HEK293 (cell line): ENCODE data around the gene SENP5.

ENCODE experiments used
- CTCF ChIA-PET: fragments of 350-600 bp; formaldehyde crosslinking; extraction: SDS; loops from one replicate; lab custom pipeline; 2021; ENCODE audit warnings: antibody characterized with exemption; lab: Yijun Ruan, JAX
- POLR2A ChIA-PET: fragments of 300-600 bp; formaldehyde crosslinking; extraction: SDS; loops from one replicate; lab custom pipeline; 2020; ENCODE audit warnings: antibody characterized with exemption, inconsistent platforms; lab: Yijun Ruan, JAX
- H3K27ac ChIP-seq: fragments of 200-500 bp; sonication (Bioruptor generic); 2 replicates; pipeline ENCODE4 v1.5.1; 2014; ENCODE audit warnings: low read depth, low read length, control low read depth, inconsistent platforms; ENCODE audit errors: extremely low read depth
- H3K36me3 ChIP-seq, 2 experiments: fragments of 200-500 bp in 1 of 2; sonication (Bioruptor generic) in 1 of 2; 1 replicate in 1 of 2; 2 replicates in 1 of 2; pipeline ENCODE4 v1.5.1; 2014 to 2017; ENCODE audit warnings: inconsistent platforms in 2 of 2, low read length in 2 of 2; ENCODE audit not compliant: control insufficient read depth in 2 of 2, insufficient read depth in 1 of 2
- H3K4me1 ChIP-seq: fragments of 200-500 bp; sonication (Bioruptor generic); 2 replicates; pipeline ENCODE4 v1.5.1; 2014; ENCODE audit warnings: mild to moderate bottlenecking, low read length, inconsistent platforms; ENCODE audit not compliant: control insufficient read depth, insufficient read depth
- H3K4me3 ChIP-seq: 2 replicates; pipeline ENCODE4 v1.5.1; 2011; ENCODE audit warnings: low read depth, mild to moderate bottlenecking, control low read depth, low read length, moderate library complexity
- H3K9me3 ChIP-seq: fragments of 200-500 bp; sonication (Bioruptor generic); 2 replicates; pipeline ENCODE4 v1.5.1; 2014; ENCODE audit warnings: low read depth, low read length, inconsistent platforms; ENCODE audit not compliant: control insufficient read depth, insufficient read depth
- FEZF1 ChIP-seq: fragments of 450-650 bp; formaldehyde crosslinking; IDR thresholded peaks from 2 replicates; pipeline ENCODE4 v1.5.1; 2016; ENCODE audit warnings: missing biosample characterization, missing genetic modification characterization
- GLI2 ChIP-seq: fragments of 450-650 bp; formaldehyde crosslinking; IDR thresholded peaks from 2 replicates; pipeline ENCODE4; 2017; ENCODE audit warnings: missing biosample characterization, missing genetic modification characterization, low read depth, borderline replicate concordance
- PRDM4 ChIP-seq: fragments of 450-650 bp; formaldehyde crosslinking; IDR thresholded peaks from 2 replicates; pipeline ENCODE4 v1.5.1; 2017; ENCODE audit warnings: missing biosample characterization, missing genetic modification characterization
- SP3 ChIP-seq: fragments of 450-650 bp; formaldehyde crosslinking; IDR thresholded peaks from 2 replicates; pipeline ENCODE4 v1.5.1; 2016; ENCODE audit warnings: missing biosample characterization, missing genetic modification characterization
- ZFP41 ChIP-seq: fragments of 450-650 bp; formaldehyde crosslinking; IDR thresholded peaks from 2 replicates; pipeline ENCODE4 v1.5.1; 2016; ENCODE audit warnings: missing biosample characterization, missing genetic modification characterization, borderline replicate concordance
- ZNF114 ChIP-seq: fragments of 450-650 bp; formaldehyde crosslinking; IDR thresholded peaks from 2 replicates; pipeline ENCODE4 v1.5.0; 2017; ENCODE audit warnings: missing biosample characterization, missing genetic modification characterization
- ZNF140 ChIP-seq: fragments of 450-650 bp; formaldehyde crosslinking; IDR thresholded peaks from 2 replicates; pipeline ENCODE4 v1.5.1; 2016; ENCODE audit warnings: missing biosample characterization, missing genetic modification characterization
- ZNF175 ChIP-seq: fragments of 450-650 bp; formaldehyde crosslinking; IDR thresholded peaks from 2 replicates; pipeline ENCODE4 v1.5.1; 2016; ENCODE audit warnings: missing biosample characterization, missing genetic modification characterization
- ZNF211 ChIP-seq: fragments of 450-650 bp; formaldehyde crosslinking; IDR thresholded peaks from 2 replicates; pipeline ENCODE4 v1.5.1; 2016; ENCODE audit warnings: low read depth, missing biosample characterization, missing genetic modification characterization
- ZNF223 ChIP-seq: fragments of 450-650 bp; formaldehyde crosslinking; IDR thresholded peaks from 2 replicates; pipeline ENCODE4 v1.5.1; 2016; ENCODE audit warnings: missing biosample characterization, missing genetic modification characterization
- ZNF23 ChIP-seq: fragments of 450-650 bp; formaldehyde crosslinking; IDR thresholded peaks from 2 replicates; pipeline ENCODE4 v1.5.1; 2016; ENCODE audit warnings: missing biosample characterization, missing genetic modification characterization, borderline replicate concordance
- ZNF394 ChIP-seq: fragments of 450-650 bp; formaldehyde crosslinking; IDR thresholded peaks from 2 replicates; pipeline ENCODE4 v1.5.1; 2016; ENCODE audit warnings: missing biosample characterization, missing genetic modification characterization, mild to moderate bottlenecking, moderate library complexity, borderline replicate concordance
- ZNF449 ChIP-seq: fragments of 450-650 bp; formaldehyde crosslinking; IDR thresholded peaks from 2 replicates; pipeline ENCODE4 v1.5.1; 2017; ENCODE audit warnings: missing biosample characterization, mild to moderate bottlenecking, missing genetic modification characterization, moderate library complexity
- ZNF501 ChIP-seq: fragments of 450-650 bp; formaldehyde crosslinking; IDR thresholded peaks from 2 replicates; pipeline ENCODE4 v1.5.1; 2016; ENCODE audit warnings: missing biosample characterization, missing genetic modification characterization
- ZNF510 ChIP-seq: fragments of 450-650 bp; formaldehyde crosslinking; IDR thresholded peaks from 2 replicates; pipeline ENCODE4 v1.5.1; 2018; ENCODE audit warnings: mild to moderate bottlenecking, missing genetic modification characterization, missing biosample characterization; ENCODE audit not compliant: insufficient replicate concordance
- ZNF596 ChIP-seq: fragments of 450-650 bp; IDR thresholded peaks from 2 replicates; pipeline ENCODE4 v1.5.0; 2018; ENCODE audit warnings: missing biosample characterization, mild to moderate bottlenecking, missing genetic modification characterization, moderate library complexity
- ZNF664 ChIP-seq: fragments of 450-650 bp; formaldehyde crosslinking; IDR thresholded peaks from 2 replicates; pipeline ENCODE4 v1.5.1; 2016; ENCODE audit warnings: missing biosample characterization, missing genetic modification characterization
- ZNF76 ChIP-seq: fragments of 450-650 bp; formaldehyde crosslinking; IDR thresholded peaks from 2 replicates; pipeline ENCODE4; 2016; ENCODE audit warnings: low read depth, missing biosample characterization, missing genetic modification characterization, borderline replicate concordance

Gene SENP5

GRCh38 chr3:196916995-196917394 is 49.3 kb downstream of the SENP5 start (continued):
- TF ChIP-seq ZFP41 (tag by site-specific recombination) (no peak), ZNF175 (tag by site-specific recombination) (no peak), ZNF114 (tag by site-specific recombination) (no peak), ZNF23 (no peak), ZNF501 (no peak), ZNF596 (tag by site-specific recombination) (no peak)

GRCh38 chr3:196918968-196919367 is 51.2 kb downstream of the SENP5 start:
- H3K9me3 ChIP-seq, result no peaks in the 10 kb centered on the region
- peaks cover 0 to 28% of the 10 kb centered on the region in 2 experiments; a peak in 2 of 3 replicates for H3K36me3 ChIP-seq
- ChIA-PET POLR2A (no interaction called here), CTCF (interaction anchor here (0.9 kb wide), 1 partner anchor 81 kb away, joined by 3 read pairs; no protein-coding TSS in a partner anchor)
- H3K4me3 ChIP-seq, result no peak overlapping the region
- no peak overlapping the region for H3K27ac ChIP-seq
- no peak for TF ChIP-seq ZNF449 (tag by site-specific recombination)
- TF ChIP-seq PRDM4 (tag by site-specific recombination), result no peak
- no peak for TF ChIP-seq ZNF664
- TF ChIP-seq ZNF510 (tag by site-specific recombination), result no peak
- TF ChIP-seq GLI2 (tag by site-specific recombination), result no peak
- no peak for TF ChIP-seq ZNF140
- TF ChIP-seq ZNF223, result no peak
- no peak for TF ChIP-seq ZNF394 (tag by site-specific recombination)
- no peak for TF ChIP-seq SP3 (tag by site-specific recombination)
- no peak for TF ChIP-seq ZNF76
- TF ChIP-seq ZNF211 (tag by site-specific recombination), result no peak
- no peaks in the 10 kb centered on the region for H3K4me1 ChIP-seq

- no peaks in the 10 kb centered on the region for H3K4me1 ChIP-seq
- ChIA-PET CTCF (no interaction called here), POLR2A (no interaction called here)
- H3K4me3 ChIP-seq, result no peak overlapping the region
- H3K27ac ChIP-seq, result no peak overlapping the region
- TF ChIP-seq FEZF1 (tag by site-specific recombination), result no peak
- peaks cover 0 to 24% of the 10 kb centered on the region in 2 experiments; a peak in 2 of 3 replicates for H3K36me3 ChIP-seq
- no peaks in the 10 kb centered on the region for H3K9me3 ChIP-seq
Measured at GRCh38 chr3:196920733-196921132, 53.0 kb downstream of the SENP5 start.
